BLaER1 (cell line): ENCODE data around the gene LCOR.

Source experiments
- H3K27ac ChIP-seq: shearing (Covaris generic); formaldehyde crosslinking; 2 replicates; pipeline ENCODE4 v1.8.1; 2022
- H3K27me3 ChIP-seq: shearing (Covaris generic); formaldehyde crosslinking; 2 replicates; pipeline ENCODE4 v1.8.1; 2022
- H3K36me3 ChIP-seq: shearing (Covaris generic); formaldehyde crosslinking; 2 replicates; pipeline ENCODE4 v1.8.1; 2022
- H3K4me1 ChIP-seq: shearing (Covaris generic); formaldehyde crosslinking; 2 replicates; pipeline ENCODE4 v1.8.1; 2022
- H3K4me2 ChIP-seq: shearing (Covaris generic); formaldehyde crosslinking; 2 replicates; pipeline ENCODE4 v1.8.1; 2022
- H3K4me3 ChIP-seq: shearing (Covaris generic); formaldehyde crosslinking; 2 replicates; pipeline ENCODE4 v1.8.1; 2022
- H3K9ac ChIP-seq: shearing (Covaris generic); formaldehyde crosslinking; 2 replicates; pipeline ENCODE4 v1.8.1; 2022
- H3K9me3 ChIP-seq: shearing (Covaris generic); formaldehyde crosslinking; 2 replicates; pipeline ENCODE4 v1.8.1; 2022
- H4K20me1 ChIP-seq: shearing (Covaris generic); formaldehyde crosslinking; 2 replicates; pipeline ENCODE4 v1.8.1; 2022
- Cebpa-rat ChIP-seq: shearing (Covaris generic); IDR thresholded peaks from 2 replicates; pipeline ENCODE4 v1.8.1; 2022

The LCOR gene

GRCh38 chr10:96958071-96958470 lies 126.0 kb downstream of the LCOR start:
- Histone ChIP-seq H3K27me3 (no peaks in the 10 kb centered on the region), H3K36me3 (peaks cover 53% of the 10 kb centered on the region), H3K4me2 (no peak overlapping the region), H4K20me1 (peaks cover 53% of the 10 kb centered on the region; the same call in 1 of the 2 replicates), H3K4me3 (no peak overlapping the region), H3K9me3 (no peaks in the 10 kb centered on the region), H3K4me1 (no peaks in the 10 kb centered on the region), H3K27ac (no peak overlapping the region), H3K9ac (no peak overlapping the region)
- no peak for TF ChIP-seq Cebpa-rat

GRCh38 chr10:96959733-96960132 lies 127.6 kb downstream of the LCOR start:
- TF ChIP-seq Cebpa-rat, result no peak
- Histone ChIP-seq H3K9me3 (no peaks in the 10 kb centered on the region), H4K20me1 (peaks cover 44% of the 10 kb centered on the region; the same call in 1 of the 2 replicates), H3K4me3 (no peak overlapping the region), H3K9ac (no peak overlapping the region), H3K4me2 (no peak overlapping the region), H3K36me3 (peaks cover 43% of the 10 kb centered on the region), H3K27ac (no peak overlapping the region), H3K27me3 (no peaks in the 10 kb centered on the region), H3K4me1 (no peaks in the 10 kb centered on the region)

GRCh38 chr10:96960872-96961271 lies 128.8 kb downstream of the LCOR start:
- Histone ChIP-seq H3K9me3 (no peaks in the 10 kb centered on the region), H3K36me3 (peaks cover 34% of the 10 kb centered on the region), H3K27me3 (no peaks in the 10 kb centered on the region), H3K4me2 (no peak overlapping the region), H3K4me1 (no peaks in the 10 kb centered on the region), H3K9ac (no peak overlapping the region), H3K27ac (no peak overlapping the region), H3K4me3 (no peak overlapping the region), H4K20me1 (peaks cover 37% of the 10 kb centered on the region; the same call in 1 of the 2 replicates)
- no peak for TF ChIP-seq Cebpa-rat

- Histone ChIP-seq H3K27me3 (no peaks in the 10 kb centered on the region), H3K9ac (no peak overlapping the region), H3K4me1 (no peaks in the 10 kb centered on the region), H3K9me3 (no peaks in the 10 kb centered on the region), H3K4me3 (no peak overlapping the region), H3K4me2 (no peak overlapping the region), H3K27ac (no peak overlapping the region), H4K20me1 (peaks cover 14% of the 10 kb centered on the region; the same call in 1 of the 2 replicates), H3K36me3 (peaks cover 22% of the 10 kb centered on the region)
- no peak for TF ChIP-seq Cebpa-rat
Observed at GRCh38 chr10:96964131-96964530, 132.0 kb downstream of the LCOR start.

- no peak for TF ChIP-seq Cebpa-rat
Observed at GRCh38 chr10:96967847-96968246, 135.7 kb downstream of the LCOR start.

GRCh38 chr10:96968682-96969423 lies 136.8 kb downstream of the LCOR start:
- H3K9me3 ChIP-seq, result no peaks in the 10 kb centered on the region
- H3K27me3 ChIP-seq, result no peaks in the 10 kb centered on the region
- H4K20me1 ChIP-seq, result no peaks in the 10 kb centered on the region
- H3K4me1 ChIP-seq, result peaks cover 3% of the 10 kb centered on the region
- peaks cover 13% of the 10 kb centered on the region for H3K36me3 ChIP-seq
- no peak overlapping the region for H3K4me2 ChIP-seq
- no peak overlapping the region for H3K9ac ChIP-seq
- H3K27ac ChIP-seq, result no peak overlapping the region
- no peak for TF ChIP-seq Cebpa-rat
- H3K4me3 ChIP-seq, result no peak overlapping the region

More at GRCh38 chr10:96967847-96968246, 135.7 kb downstream of the LCOR start:
- Histone ChIP-seq H3K36me3 (peaks cover 18% of the 10 kb centered on the region), H3K27ac (no peak overlapping the region), H4K20me1 (no peaks in the 10 kb centered on the region), H3K9me3 (no peaks in the 10 kb centered on the region), H3K9ac (no peak overlapping the region), H3K4me1 (no peaks in the 10 kb centered on the region), H3K4me2 (no peak overlapping the region), H3K4me3 (no peak overlapping the region), H3K27me3 (no peaks in the 10 kb centered on the region)

GRCh38 chr10:96971324-96971723 lies 139.2 kb downstream of the LCOR start:
- no peaks in the 10 kb centered on the region for H3K9me3 ChIP-seq
- H3K27me3 ChIP-seq, result no peaks in the 10 kb centered on the region
- H3K9ac ChIP-seq, result no peak overlapping the region
- TF ChIP-seq Cebpa-rat, result no peak
- H4K20me1 ChIP-seq, result no peaks in the 10 kb centered on the region
- H3K27ac ChIP-seq, result no peak overlapping the region
- H3K4me1 ChIP-seq, result peaks cover 13% of the 10 kb centered on the region
- no peak overlapping the region for H3K4me3 ChIP-seq
- no peak overlapping the region for H3K4me2 ChIP-seq
- H3K36me3 ChIP-seq, result peaks cover 9% of the 10 kb centered on the region

GRCh38 chr10:96972264-96972663 lies 140.2 kb downstream of the LCOR start:
- no peak overlapping the region for H3K4me3 ChIP-seq
- TF ChIP-seq Cebpa-rat, result no peak
- no peaks in the 10 kb centered on the region for H4K20me1 ChIP-seq
- H3K4me2 ChIP-seq, result no peak overlapping the region
- H3K4me1 ChIP-seq, result peaks cover 13% of the 10 kb centered on the region
- H3K27me3 ChIP-seq, result no peaks in the 10 kb centered on the region
- no peaks in the 10 kb centered on the region for H3K9me3 ChIP-seq
- no peak overlapping the region for H3K9ac ChIP-seq
- H3K36me3 ChIP-seq, result peaks cover under 1% of the 10 kb centered on the region; the same call in 1 of the 2 replicates
- no peak overlapping the region for H3K27ac ChIP-seq

GRCh38 chr10:96973809-96974747 lies 142.0 kb downstream of the LCOR start:
- Histone ChIP-seq H3K4me3 (no peak overlapping the region), H3K27ac (no peak overlapping the region), H4K20me1 (no peaks in the 10 kb centered on the region), H3K4me2 (peak overlapping the region; percentile 35), H3K36me3 (no peaks in the 10 kb centered on the region), H3K9me3 (no peaks in the 10 kb centered on the region), H3K9ac (no peak overlapping the region), H3K27me3 (no peaks in the 10 kb centered on the region), H3K4me1 (peaks cover 13% of the 10 kb centered on the region)
- TF ChIP-seq Cebpa-rat, result no peak

GRCh38 chr10:96975136-96975535 lies 143.0 kb downstream of the LCOR start:
- TF ChIP-seq Cebpa-rat, result no peak
- H3K4me2 ChIP-seq, result no peak overlapping the region
- H3K27me3 ChIP-seq, result no peaks in the 10 kb centered on the region
- H4K20me1 ChIP-seq, result no peaks in the 10 kb centered on the region
- H3K36me3 ChIP-seq, result no peaks in the 10 kb centered on the region; the same call in 1 of the 2 replicates
- no peak overlapping the region for H3K9ac ChIP-seq
- H3K9me3 ChIP-seq, result no peaks in the 10 kb centered on the region
- no peak overlapping the region for H3K4me3 ChIP-seq
- H3K4me1 ChIP-seq, result peaks cover 13% of the 10 kb centered on the region
- H3K27ac ChIP-seq, result no peak overlapping the region
